B cell (primary cell): ENCODE measurements around the gene ME1. TPM values are rescaled to one million over a fixed set of nuclear protein-coding genes. Genes with fewer than 3 reads are reported as not detected.

Experiments
- ATAC-seq: fragments of 200-7000 bp; cut with Tn5 transposase; one replicate; pipeline ENCODE4 v1.10.0; 2021; ENCODE audit warnings: low read depth, mild to moderate bottlenecking, moderate number of reproducible peaks, moderate library complexity
- CTCF ChIA-PET: fragments of 350-600 bp; sonication (Branson Sonifier 250); formaldehyde crosslinking; loops from one replicate; lab custom pipeline; 2021; ENCODE audit warnings: antibody characterized with exemption, inconsistent platforms; lab: Charles Lee
- POLR2A ChIA-PET: fragments of 350-600 bp; sonication (Branson Sonifier 250); formaldehyde crosslinking; loops from one replicate; lab custom pipeline; 2021; ENCODE audit warnings: antibody characterized with exemption; lab: Charles Lee
- DNase-seq: peaks from one replicate; pipeline ENCODE4 v3.0.0; 2013
- H2AFZ ChIP-seq: 2 replicates; pipeline ENCODE4 v1.6.1; 2012; ENCODE audit warnings: mild to moderate bottlenecking, low read depth, low read length; ENCODE audit not compliant: insufficient read depth, poor library complexity, severe bottlenecking
- H3K27ac ChIP-seq, 2 donors: 1 replicate in 1 of 2; 2 replicates in 1 of 2; pipeline ENCODE4 v1.5.1; 2012 to 2013; ENCODE audit warnings: low read length in 2 of 2, mild to moderate bottlenecking in 2 of 2, moderate library complexity in 1 of 2
- H3K27me3 ChIP-seq, 4 experiments: fragments of 200-600 bp in 1 of 4; sonication (generic) in 1 of 4; replicated peaks in 1 of 4; 1 replicate in 2 of 4; 2 replicates in 2 of 4; pipeline versions ENCODE4 v1.6.1 to v1.7.0; 2013 to 2016; ENCODE audit warnings: low read length in 3 of 4, mild to moderate bottlenecking in 2 of 4, mixed read lengths in 1 of 4, moderate library complexity in 1 of 4; ENCODE audit not compliant: insufficient read depth in 4 of 4, control insufficient read depth in 3 of 4; ENCODE audit errors: control extremely low read depth in 1 of 4
- H3K36me3 ChIP-seq, 2 experiments: replicated peaks in 1 of 2; 1 replicate in 1 of 2; 2 replicates in 1 of 2; pipeline versions ENCODE4 v1.6.1 to v1.7.1; 2013; ENCODE audit warnings: low read length in 1 of 2; ENCODE audit not compliant: insufficient read depth in 2 of 2, control insufficient read depth in 1 of 2; ENCODE audit errors: control extremely low read depth in 1 of 2, extremely low read depth in 1 of 2
- H3K4me1 ChIP-seq, 2 donors: fragments of 200-600 bp in 1 of 2; sonication (generic) in 1 of 2; 1 replicate in 1 of 2; 2 replicates in 1 of 2; pipeline versions ENCODE4 v1.5.1 to v1.6.1; 2013 to 2017; ENCODE audit warnings: low read length in 2 of 2; ENCODE audit not compliant: control insufficient read depth in 2 of 2, insufficient read depth in 2 of 2
- H3K4me2 ChIP-seq: replicated peaks from 2 replicates; pipeline ENCODE3; 2012; ENCODE audit warnings: mild to moderate bottlenecking, low read depth, low read length; ENCODE audit not compliant: poor library complexity, severe bottlenecking
- H3K4me3 ChIP-seq, 5 experiments: fragments of 200-600 bp in 1 of 5; sonication (generic) in 1 of 5; 1 replicate in 3 of 5; 2 replicates in 2 of 5; pipeline versions ENCODE4 v1.5.1 to v1.7.0; 2011 to 2016; ENCODE audit warnings: low read length in 4 of 5, mild to moderate bottlenecking in 4 of 5, low read depth in 2 of 5, control low read depth in 1 of 5, moderate library complexity in 1 of 5; ENCODE audit not compliant: insufficient read depth in 1 of 5; ENCODE audit errors: control extremely low read depth in 1 of 5, extremely low read depth in 1 of 5
- H3K79me2 ChIP-seq: fragments of 200-600 bp; sonication (generic); one replicate; pipeline ENCODE4 v1.6.0; 2016; ENCODE audit warnings: low read length; ENCODE audit not compliant: control insufficient read depth, insufficient read depth
- H3K9ac ChIP-seq: fragments of 200-600 bp; sonication (generic); 2 replicates; pipeline ENCODE4 v1.6.1; 2017; ENCODE audit warnings: mild to moderate bottlenecking, low read length, moderate library complexity
- H3K9me3 ChIP-seq, 3 donors: one replicate each; pipeline versions ENCODE4 v1.6.1 to v1.7.1; 2013; ENCODE audit warnings: low read length in 2 of 3; ENCODE audit not compliant: control insufficient read depth in 2 of 3, insufficient read depth in 1 of 3; ENCODE audit errors: control extremely low read depth in 1 of 3
- H4K20me1 ChIP-seq: 2 replicates; pipeline ENCODE4 v1.6.0; 2012; ENCODE audit warnings: mild to moderate bottlenecking, low read length; ENCODE audit not compliant: insufficient read depth, control insufficient read depth, poor library complexity, severe bottlenecking
- H3K27ac Mint-ChIP-seq: one replicate; pipeline ENCODE4 v1.8.0; 2021; ENCODE audit warnings: mixed read lengths
- H3K27me3 Mint-ChIP-seq: one replicate; pipeline ENCODE4 v1.8.0; 2021; ENCODE audit warnings: mixed read lengths
- H3K4me1 Mint-ChIP-seq: one replicate; pipeline ENCODE4 v1.8.0; 2021; ENCODE audit warnings: mixed read lengths
- H3K4me3 Mint-ChIP-seq: one replicate; pipeline ENCODE4 v1.8.0; 2021; ENCODE audit warnings: mixed read lengths
- H3K9me3 Mint-ChIP-seq: one replicate; pipeline ENCODE4 v1.8.0; 2022; ENCODE audit warnings: mixed read lengths; ENCODE audit not compliant: insufficient read depth
- EZH2 ChIP-seq: IDR thresholded peaks from 2 replicates; pipeline ENCODE4 v1.6.1; 2012; ENCODE audit warnings: borderline replicate concordance, low read depth, mild to moderate bottlenecking, moderate library complexity, low read length; ENCODE audit not compliant: insufficient read depth, poor library complexity, severe bottlenecking
- WGBS: methylation state at CpG from one replicate; pipeline ENCODE4 v1.1.5; 2013; ENCODE audit warnings: missing lambda C conversion rate; ENCODE audit not compliant: insufficient coverage; 5-methylcytosine and 5-hydroxymethylcytosine counted together
- intact Hi-C: fragments of 100-400 bp; cut with micrococcal nuclease; formaldehyde crosslinking; loops from one replicate; pipeline ENCODE4 v1.10.0; 2022
- polyA plus RNA-seq: library from polyadenylated mRNA; depleted of rRNA; stranded (reverse); fragments of >200 nt; gene quantifications from 2 replicates; pipeline ENCODE4 v1.2.3, GENCODE V29; 2012
- total RNA-seq, 2 donors: library from RNA; stranded (reverse); fragments of 120-200 nt in 1 of 2; gene quantifications; 1 replicate in 1 of 2; 2 replicates in 1 of 2; pipeline versions ENCODE4 v1.2.3 to v1.2.4, GENCODE V29; 2013 to 2022
- TF ChIP-seq, protein P1 (sequence below): fragments of 200-600 bp; IDR thresholded peaks from one replicate; pipeline ENCODE4 v1.8.0; 2022; ENCODE audit warnings: antibody characterized with exemption, mild to moderate bottlenecking

The ME1 gene
- total and polyA plus RNA-seq, 2 donors (not counting 1 experiment from before 2014, with no cell fraction given), result not detected

DNA sequence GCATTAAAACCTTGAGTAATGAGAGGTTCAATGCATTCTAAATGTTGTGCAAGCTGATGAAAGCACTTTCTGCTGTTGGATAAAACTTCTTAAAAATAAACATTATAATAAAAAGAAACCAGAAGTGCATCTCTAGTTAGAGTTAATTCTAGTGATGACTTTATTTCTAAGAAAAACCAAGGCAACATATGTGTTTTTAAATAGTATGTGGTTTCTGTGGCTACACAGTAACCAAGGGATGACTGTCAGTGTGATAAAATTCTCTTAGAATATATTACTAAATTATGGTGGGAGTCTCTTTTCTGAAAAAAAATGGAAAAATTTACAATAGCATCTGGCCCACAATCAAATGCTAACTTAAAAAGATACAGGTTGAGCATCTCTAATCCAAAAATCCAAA lies 117.0 kb downstream of the ME1 start:
- no peaks in the 10 kb centered on the region for H3K27me3 Mint-ChIP-seq
- no peak overlapping the region for H2AFZ ChIP-seq
- H3K4me1 Mint-ChIP-seq, result no peaks in the 10 kb centered on the region
- no peak overlapping the region for H3K4me3 Mint-ChIP-seq
- no peaks in the 10 kb centered on the region for H3K9me3 ChIP-seq
- no peaks in the 10 kb centered on the region for H3K79me2 ChIP-seq
- H3K9me3 Mint-ChIP-seq, result no peaks in the 10 kb centered on the region
- H4K20me1 ChIP-seq, result no peaks in the 10 kb centered on the region
- TF ChIP-seq, protein P1, sequence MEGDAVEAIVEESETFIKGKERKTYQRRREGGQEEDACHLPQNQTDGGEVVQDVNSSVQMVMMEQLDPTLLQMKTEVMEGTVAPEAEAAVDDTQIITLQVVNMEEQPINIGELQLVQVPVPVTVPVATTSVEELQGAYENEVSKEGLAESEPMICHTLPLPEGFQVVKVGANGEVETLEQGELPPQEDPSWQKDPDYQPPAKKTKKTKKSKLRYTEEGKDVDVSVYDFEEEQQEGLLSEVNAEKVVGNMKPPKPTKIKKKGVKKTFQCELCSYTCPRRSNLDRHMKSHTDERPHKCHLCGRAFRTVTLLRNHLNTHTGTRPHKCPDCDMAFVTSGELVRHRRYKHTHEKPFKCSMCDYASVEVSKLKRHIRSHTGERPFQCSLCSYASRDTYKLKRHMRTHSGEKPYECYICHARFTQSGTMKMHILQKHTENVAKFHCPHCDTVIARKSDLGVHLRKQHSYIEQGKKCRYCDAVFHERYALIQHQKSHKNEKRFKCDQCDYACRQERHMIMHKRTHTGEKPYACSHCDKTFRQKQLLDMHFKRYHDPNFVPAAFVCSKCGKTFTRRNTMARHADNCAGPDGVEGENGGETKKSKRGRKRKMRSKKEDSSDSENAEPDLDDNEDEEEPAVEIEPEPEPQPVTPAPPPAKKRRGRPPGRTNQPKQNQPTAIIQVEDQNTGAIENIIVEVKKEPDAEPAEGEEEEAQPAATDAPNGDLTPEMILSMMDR, result no peak
- no peak for TF ChIP-seq EZH2
- no peak overlapping the region for H3K27ac Mint-ChIP-seq
- CTCF ChIA-PET, result no interaction called here
- no peak overlapping the region for H3K27ac ChIP-seq
- DNase-seq (no peak), ATAC-seq (no peak)
- H3K9ac ChIP-seq, result no peak overlapping the region
- POLR2A ChIA-PET, result no interaction called here
- intact Hi-C loops, result no loop called here
- no peaks in the 10 kb centered on the region for H3K36me3 ChIP-seq
- H3K4me1 ChIP-seq, result no peaks in the 10 kb centered on the region
- no peak overlapping the region for H3K4me3 ChIP-seq
- no peaks in the 10 kb centered on the region for H3K27me3 ChIP-seq
- no peak overlapping the region for H3K4me2 ChIP-seq

DNA sequence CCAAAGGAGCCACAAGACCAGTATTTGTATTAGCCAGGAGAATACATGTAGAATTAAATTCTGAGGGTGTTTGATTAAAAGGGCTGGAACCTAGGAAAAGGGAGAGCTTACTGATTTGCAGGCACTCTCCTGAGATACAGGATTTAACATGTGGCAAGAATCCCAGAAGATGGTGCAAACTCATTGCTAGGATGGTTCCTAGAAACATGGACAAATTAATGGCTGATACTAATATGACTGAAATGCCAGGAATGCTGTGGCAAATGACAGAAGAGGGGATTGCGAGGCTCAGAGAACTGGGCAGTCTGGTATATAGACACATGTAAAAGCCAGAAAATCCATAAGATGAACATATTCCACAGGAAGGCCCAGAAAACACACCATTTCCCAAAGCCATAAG lies 119.6 kb downstream of the ME1 start:
- Histone ChIP-seq H4K20me1 (no peaks in the 10 kb centered on the region), H3K9ac (no peak overlapping the region), H3K27me3 (no peaks in the 10 kb centered on the region), H3K4me1 (no peaks in the 10 kb centered on the region), H2AFZ (no peak overlapping the region), H3K4me2 (no peak overlapping the region), H3K4me3 (no peak overlapping the region), H3K27ac (no peak overlapping the region), H3K9me3 (no peaks in the 10 kb centered on the region), H3K79me2 (no peaks in the 10 kb centered on the region), H3K36me3 (no peaks in the 10 kb centered on the region)
- no peak for TF ChIP-seq EZH2
- TF ChIP-seq, protein P1, result no peak
- H3K4me3 Mint-ChIP-seq, result no peak overlapping the region
- WGBS, result no CpG with 5 or more reads among the region's 1 CpG
- DNase-seq, result no peak
- ATAC-seq, result no peak
- H3K9me3 Mint-ChIP-seq, result no peaks in the 10 kb centered on the region
- H3K27ac Mint-ChIP-seq, result no peak overlapping the region
- intact Hi-C loops, result no loop called here
- H3K4me1 Mint-ChIP-seq, result no peaks in the 10 kb centered on the region
- peaks cover 3% of the 10 kb centered on the region for H3K27me3 Mint-ChIP-seq
- CTCF ChIA-PET, result no interaction called here
- POLR2A ChIA-PET, result no interaction called here
